ENCODE results near the gene MEGF6.

MEGF6 gene

GRCh38 chr1:3485016-3485415, 126.3 kb downstream of the MEGF6 start:
- no peak for DNase-seq (ENCODE audit: low read depth, low spot score)

DNA sequence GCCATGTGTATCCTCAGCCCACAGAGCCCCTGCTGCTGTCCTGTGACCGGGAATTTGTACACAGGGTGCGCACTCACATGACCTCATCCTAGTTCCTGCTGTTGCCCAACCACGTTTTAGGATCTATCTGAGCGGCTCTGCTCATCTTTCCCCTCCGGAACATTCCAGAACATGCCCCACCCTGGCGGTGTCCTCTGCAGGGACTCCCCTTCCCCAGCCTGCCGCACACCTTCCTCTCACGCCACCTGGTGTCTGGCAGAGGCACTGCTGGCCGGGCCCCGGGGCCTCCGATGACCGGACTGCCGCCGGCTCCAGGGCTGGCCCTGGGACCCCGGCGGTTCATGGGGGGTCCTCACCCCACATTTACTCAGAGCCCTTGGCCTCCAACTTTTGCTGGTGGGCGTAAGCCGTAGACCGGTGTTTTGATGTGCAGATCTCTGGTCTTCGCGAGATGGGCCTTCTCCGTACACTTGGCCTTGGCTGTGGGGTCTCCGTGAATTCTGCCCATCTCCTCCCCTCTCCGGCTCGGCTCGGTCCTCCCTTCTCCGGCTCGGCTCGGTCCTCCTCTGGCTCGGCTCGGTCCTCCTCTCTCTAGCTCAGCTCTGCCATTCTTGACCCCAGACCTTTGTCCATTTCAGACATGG, 127.4 kb downstream of the MEGF6 start:
- DNase-seq (ENCODE audit: low read depth, low spot score), result peak; percentile 82

DNA sequence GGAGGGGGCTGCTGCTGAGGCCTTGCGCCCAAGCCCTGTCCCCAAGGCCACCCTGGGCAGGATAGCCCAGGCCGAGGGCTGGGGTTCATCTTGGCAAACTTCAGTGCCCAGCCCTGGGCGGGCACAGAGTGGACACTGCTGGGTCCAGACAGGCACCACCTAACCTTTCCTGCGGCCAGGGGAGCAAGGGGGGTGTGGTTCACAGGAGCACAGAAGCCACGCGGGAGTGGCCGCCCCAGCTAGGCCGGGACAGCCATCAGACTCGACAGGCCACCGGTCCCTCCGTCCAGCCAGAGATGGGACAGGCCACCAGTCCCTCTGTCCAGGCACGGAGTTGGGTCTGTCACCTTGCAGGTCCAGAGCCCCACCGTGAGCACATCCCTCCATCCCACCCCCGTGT, 127.9 kb downstream of the MEGF6 start:
- DNase-seq (ENCODE audit: low read depth, low spot score), result no peak

DNA sequence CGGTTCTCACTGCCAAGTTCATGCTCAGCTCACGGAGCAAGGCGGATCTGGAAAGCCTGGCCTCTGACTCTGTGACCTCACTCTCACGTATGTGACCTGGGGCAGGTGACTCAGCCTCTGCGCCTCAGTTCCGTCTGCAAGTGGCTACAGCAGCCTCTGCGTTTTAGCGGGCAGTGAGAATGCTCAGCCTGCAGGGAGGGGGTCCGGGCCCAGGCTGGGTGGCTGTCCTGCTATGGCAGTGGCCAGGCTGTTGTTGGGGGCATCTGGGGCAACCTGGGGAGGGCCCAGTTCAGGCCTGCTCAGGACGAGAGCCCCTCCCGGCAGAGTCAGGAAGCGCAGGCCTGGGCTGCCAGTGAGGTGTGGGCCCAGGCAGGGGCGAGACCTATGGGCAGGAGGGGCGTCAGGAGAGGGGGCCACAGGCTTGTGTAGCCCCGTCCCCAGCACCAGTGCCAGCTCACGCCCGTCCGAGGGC, 128.9 kb downstream of the MEGF6 start:
- peak; percentile 32 for DNase-seq (ENCODE audit: low read depth, low spot score)

- no peak for DNase-seq (ENCODE audit: low read depth, low spot score)
Observed at GRCh38 chr1:3481836-3482375, 129.4 kb downstream of the MEGF6 start.

DNA sequence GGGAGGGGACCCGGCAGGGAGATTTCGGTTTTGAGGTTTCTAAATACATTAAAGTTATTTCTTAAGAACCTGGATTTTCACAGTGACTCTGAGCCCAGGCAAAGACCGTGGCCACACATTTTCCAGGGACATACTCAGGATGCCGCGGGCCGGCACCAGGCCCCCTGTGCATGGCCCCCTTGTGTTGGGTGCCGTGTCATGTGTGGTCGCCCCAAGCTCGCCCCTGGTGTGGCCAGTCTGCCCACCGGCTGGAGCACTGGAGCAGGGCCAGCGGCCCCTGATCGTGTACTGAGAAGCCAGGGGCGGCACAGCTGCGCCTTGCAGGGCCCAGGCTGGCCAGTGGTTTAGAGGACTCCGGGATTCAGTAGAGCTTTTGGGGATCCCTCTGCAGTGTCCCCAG, 130.3 kb downstream of the MEGF6 start:
- no peak for DNase-seq (ENCODE audit: low read depth, low spot score)

DNA sequence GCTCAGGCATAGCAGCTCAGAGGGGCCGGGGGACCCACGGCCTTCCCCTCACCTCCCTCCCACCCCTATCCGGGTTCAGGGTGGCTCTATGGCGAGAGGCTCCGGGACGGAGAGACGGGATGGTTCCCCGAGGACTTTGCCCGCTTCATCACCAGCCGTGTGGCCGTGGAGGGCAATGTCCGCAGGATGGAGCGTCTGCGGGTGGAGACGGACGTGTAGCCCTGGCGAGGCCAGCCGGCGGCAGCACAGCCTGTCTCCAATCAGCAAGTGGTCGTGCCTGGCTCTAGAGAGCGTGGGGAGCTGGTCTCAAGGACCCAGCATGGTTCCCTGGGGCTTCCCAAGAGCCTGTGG, 131.0 kb downstream of the MEGF6 start:
- no peak for DNase-seq (ENCODE audit: low read depth, low spot score)

GRCh38 chr1:3479511-3480368, 131.6 kb downstream of the MEGF6 start:
- no peak for DNase-seq (ENCODE audit: low read depth, low spot score)

DNA sequence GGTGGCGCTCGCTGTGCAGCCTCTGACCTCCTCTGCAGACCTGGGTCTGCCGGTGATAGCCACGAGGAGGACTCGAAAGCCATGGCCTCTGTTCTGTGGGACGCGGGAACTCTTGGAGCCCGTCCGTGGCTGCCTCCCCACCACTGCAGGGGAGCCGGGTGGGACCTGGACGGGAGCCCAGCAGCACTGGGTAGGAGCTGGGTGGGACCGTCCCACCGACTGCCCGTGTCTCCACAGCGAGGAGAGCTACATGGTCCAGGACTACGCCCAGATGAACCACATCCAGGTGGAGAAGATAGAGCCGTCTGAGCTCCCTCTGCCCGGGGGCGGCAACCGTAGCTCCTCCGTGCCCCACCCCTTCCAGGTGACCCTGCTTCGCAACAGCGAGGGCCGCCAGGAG, 133.1 kb downstream of the MEGF6 start:
- no peak for DNase-seq (ENCODE audit: low read depth, low spot score)

DNA sequence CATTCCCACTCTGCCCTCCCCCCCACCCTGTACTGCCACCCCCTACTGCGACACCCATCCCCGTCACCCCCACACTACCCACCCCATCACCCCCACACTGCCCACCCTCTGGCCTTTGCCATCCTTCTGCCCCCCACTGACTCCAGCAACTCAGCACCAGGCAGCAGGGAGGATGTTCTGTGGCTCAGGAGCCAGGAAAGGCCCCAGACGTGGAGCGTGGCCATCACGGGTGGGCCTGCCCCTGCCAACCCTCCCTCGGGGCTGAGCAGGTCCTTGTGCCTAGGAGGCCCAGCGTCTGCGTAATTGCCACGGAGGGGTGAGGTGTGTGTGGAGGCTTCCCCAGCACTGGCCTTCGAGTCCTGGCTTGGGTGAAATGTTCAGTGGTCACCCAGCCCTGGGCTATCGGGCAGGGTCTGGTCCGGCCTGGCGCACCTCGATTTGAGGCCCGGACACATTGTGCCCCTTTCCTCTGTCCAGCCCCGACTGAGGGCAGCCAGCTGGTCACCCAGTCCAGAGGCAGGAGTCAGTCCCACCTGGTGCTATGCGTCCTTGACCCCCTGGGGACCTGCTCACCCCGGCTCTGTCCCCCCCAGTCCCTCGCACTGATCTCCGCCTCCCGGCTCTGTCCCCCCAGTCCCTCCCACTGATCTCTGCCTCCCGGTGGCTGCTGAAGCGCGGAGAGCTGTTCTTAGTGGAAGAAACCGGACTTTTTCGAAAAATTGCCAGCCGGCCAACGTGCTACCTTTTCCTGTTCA, 133.9 kb downstream of the MEGF6 start:
- no peak for DNase-seq (ENCODE audit: low read depth, low spot score)

- no peak for DNase-seq (ENCODE audit: low read depth, low spot score)
Observed at GRCh38 chr1:3476666-3477065, 134.6 kb downstream of the MEGF6 start.

DNA sequence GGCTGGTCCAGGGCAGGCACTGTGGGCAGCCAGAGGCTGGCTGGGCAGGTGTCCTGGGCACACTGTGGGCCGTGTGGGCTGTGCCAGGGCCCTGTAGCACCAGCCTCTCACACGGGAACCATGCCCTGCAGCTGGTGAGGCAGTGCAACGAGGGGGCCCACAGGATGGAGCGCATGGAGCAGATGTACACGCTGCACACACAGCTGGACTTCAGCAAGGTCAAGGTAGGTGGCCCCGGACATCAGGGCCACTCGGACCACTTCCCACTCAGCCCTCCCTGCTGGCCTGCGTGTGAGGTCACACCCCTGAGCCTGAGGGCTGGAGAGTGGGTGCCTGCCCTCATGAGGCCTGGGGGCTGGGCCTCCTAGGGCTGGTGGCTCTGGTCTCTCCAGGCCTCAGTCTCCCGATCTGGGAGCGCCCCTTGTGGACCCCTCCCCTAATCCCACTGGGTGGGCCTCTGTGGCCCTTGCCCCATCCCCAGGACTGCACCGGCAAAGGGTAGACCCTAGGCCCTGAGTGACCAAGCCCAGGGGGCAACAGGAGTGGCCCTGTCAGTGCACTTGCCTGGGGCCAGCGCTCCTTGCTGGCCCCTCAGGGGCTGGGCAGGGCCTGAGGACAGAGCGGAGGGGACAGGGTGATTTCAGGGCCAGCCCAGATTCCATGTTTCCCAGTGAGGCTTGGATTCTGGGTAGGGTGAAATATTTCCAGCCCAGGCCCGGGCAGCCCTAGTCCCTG, 135.3 kb downstream of the MEGF6 start:
- DNase-seq (ENCODE audit: low read depth, low spot score), result no peak

DNA sequence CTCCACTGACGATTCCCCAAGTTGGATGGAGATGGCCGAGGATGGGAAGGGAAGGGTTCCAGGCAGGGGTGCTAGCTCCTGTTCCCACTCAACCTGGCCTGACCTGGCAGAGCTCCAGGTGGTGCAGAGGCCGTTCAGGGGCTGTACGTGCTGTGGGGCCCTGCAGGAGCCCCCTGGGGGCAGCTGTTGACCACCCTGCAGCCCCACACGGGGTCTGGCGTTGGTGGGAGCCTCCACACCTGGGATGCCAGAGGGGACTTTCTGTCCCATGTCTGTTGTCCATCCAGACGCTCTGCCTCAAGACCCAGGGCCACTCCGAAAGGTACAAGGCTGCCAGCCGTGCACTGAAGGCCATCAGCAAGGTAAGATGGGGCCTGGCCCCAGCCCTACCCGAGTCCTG, 136.9 kb downstream of the MEGF6 start:
- no peak for DNase-seq (ENCODE audit: low read depth, low spot score)

DNA sequence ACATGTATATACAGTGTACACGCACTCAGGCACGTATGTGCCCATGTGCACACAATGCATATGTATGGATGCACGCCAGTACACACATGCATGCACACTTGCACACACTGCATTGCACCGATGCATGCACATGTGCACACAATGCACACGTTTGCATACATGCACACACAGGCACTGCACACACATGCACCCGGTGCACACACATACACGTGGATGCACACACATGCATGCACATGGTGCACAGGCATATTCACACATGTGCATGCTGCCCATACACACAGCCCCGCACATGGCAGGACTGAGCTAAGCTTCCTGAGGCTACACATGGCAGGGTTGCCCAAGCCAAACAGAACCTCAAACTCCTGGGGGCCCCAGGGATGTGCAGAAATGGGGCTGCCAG, 137.3 kb downstream of the MEGF6 start:
- no peak for DNase-seq (ENCODE audit: low read depth, low spot score)

DNA sequence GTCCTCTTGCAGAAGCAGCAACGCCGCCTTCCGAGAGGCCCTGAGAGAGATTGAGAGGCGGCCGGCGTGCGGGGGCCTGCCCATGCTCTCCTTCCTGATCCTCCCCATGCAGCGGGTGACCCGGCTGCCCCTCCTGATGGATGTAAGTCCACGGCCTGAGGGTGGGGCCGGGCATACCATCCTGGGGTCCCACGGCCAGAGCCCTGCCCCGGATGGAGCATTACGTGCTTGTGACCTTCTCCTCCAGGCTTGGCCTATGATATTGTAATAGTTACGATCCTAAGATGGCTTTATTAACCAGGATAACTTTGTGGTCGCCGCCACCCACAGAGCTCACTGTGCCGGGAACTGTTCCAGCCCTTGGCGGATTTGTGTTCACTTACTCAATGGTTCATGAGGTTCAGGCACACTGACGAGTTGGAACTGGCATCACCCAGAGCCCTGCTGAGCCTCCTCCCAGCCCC, 137.9 kb downstream of the MEGF6 start:
- no peak for DNase-seq (ENCODE audit: low read depth, low spot score)

GRCh38 chr1:3472906-3473305, 138.4 kb downstream of the MEGF6 start:
- no peak for DNase-seq (ENCODE audit: low read depth, low spot score)

GRCh38 chr1:3472088-3472850, 139.0 kb downstream of the MEGF6 start:
- DNase-seq (ENCODE audit: low read depth, low spot score), result no peak

DNA sequence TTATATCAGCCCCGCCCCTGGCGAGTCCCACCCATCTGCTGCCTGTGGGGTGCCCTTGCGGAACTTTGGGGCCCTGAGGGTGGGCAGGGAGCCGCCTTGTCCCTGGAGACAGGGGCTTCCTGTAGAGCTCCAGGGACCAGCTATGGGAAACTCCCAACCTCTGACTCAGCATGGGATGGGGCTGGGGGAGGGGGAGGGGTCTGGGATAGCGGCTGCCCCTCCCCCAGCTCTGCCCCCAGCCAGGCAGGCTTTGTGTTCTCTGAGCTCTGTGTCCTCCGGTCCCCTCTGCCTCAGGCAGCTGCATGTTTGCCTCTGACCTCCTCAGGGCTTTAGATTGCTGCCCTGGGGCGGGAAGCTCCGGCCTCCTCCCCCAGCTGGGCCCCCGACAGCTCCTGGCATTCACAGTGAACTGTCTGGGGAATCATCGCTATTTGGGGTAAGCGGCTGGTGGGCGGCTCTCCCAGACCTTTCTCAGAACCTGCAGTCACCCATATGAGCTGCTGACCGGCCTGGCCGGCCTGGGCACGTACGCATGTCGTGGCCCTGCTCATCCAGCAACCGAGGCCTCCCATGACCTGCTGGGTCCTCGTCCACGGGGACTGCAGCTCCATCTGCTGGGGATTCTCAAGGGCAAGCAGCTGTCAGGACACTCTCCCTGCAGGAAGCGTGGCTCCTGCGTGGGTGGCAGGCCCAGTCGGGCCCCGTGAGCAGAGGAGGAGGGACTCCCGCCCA, 139.8 kb downstream of the MEGF6 start:
- DNase-seq (ENCODE audit: low read depth, low spot score), result peak; percentile 96

DNA sequence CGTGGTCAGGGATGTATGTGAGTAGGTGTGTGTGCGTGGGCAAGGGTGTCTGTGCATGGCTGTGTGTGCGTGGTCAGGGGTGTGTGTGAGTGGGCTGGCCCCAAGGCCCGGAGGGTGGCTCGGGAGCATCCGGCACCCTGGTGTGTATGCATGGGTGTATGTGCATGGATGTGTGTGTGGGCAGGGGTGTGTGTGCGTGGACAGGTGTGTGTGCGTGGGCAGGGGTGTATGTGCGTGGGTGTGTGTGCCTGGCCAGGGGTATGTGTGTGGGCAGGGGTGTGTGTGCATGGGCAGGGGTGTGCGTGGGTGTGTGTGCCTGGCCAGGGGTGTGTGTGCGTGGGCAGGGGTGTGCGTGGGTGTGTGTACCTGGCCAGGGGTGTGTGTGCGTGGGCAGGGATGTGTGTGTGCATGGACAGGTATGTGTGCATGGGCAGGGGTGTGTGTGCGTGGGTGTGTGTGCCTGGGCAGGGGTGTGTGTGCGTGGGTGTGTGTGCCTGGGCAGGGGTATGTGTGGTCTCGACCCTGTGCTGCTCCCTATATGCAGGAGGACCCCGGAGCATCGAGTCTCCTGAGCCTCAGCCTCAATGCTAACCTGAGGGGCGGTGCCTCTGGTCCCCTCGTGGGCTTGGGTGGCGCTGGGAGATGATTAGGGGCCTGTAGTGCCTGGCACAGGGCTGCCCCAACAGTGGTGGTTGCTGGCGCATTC, 140.5 kb downstream of the MEGF6 start:
- DNase-seq (ENCODE audit: low read depth, low spot score), result no peak
